H1 (cell line): ENCODE measurements around the gene SYP. TPM values are rescaled to one million over a fixed set of nuclear protein-coding genes. Genes with fewer than 3 reads are reported as not detected.

Experiments
- EGR1 ChIP-seq: IDR thresholded peaks from 2 replicates; pipeline ENCODE4 v1.6.1; 2011; ENCODE audit warnings: low read depth, low read length, borderline replicate concordance
- SUZ12 ChIP-seq: fragments of 200-600 bp; sonication (generic); IDR thresholded peaks from 2 replicates; pipeline ENCODE4 v1.6.1; 2012; ENCODE audit warnings: mild to moderate bottlenecking, inconsistent platforms, low read length, moderate library complexity, mixed read lengths
- polyA plus RNA-seq, 7 experiments: library from polyadenylated mRNA; depleted of rRNA in 3 of 7; stranded (reverse) in 5 of 7; unstranded in 2 of 7; fragments of >200 nt in 5 of 7; fragments of 200-250 nt in 2 of 7; gene quantifications; 1 replicate in 5 of 7; 2 replicates in 1 of 7; 4 replicates in 1 of 7; pipeline versions ENCODE4 v1.2.1 to v1.2.3, GENCODE V29; 2011 to 2013; ENCODE audit warnings: missing spikeins in 2 of 7, mixed read lengths in 2 of 7
- total RNA-seq: library from RNA; stranded (reverse); fragmentation: NEBNext Ultra II Directional; extraction: Animal tissue kit (Norgen Biotek cat#: 25700); gene quantifications from 2 replicates; pipeline ENCODE4 v1.2.1, GENCODE V29; 2021

Gene SYP
- total and polyA plus RNA-seq, 2 of the 8 experiments (the other 6 are each of a cell fraction or from before 2014, with no cell fraction given) = 4.3 to 10.8 TPM

GRCh38 chrX:49231333-49232000 lies 31.5 kb upstream of the SYP start (continued):
- no peak for TF ChIP-seq SUZ12
- no peak for TF ChIP-seq EGR1
